ENCODE measurements around the gene SUPT3H.

DNA sequence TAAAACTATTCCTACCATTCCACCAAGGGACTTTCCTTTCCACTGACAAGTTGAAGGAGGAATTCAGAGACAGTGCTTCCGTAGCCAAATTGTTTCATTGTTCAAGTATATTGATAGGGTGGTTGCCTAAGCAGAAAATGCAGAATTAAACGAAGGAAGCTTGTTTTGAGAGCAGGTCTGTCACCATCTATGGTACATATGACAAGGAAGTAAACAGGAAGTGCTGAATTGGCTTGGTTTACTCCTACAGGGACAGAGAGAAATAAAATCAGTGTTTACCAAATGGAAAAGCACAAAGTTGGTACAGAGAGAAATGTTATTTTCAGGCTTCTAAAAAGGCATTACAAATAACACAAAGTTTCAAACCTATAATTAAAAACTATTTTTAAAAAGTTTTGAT is 568.5 kb downstream of the SUPT3H start:
- TF ChIP-seq CTCF (conservative IDR thresholded peaks at IDR 0.05 in 1 of 2, IDR thresholded peaks at IDR 0.05 in 1 of 2; ENCODE audit: extremely low read depth in 1 of 2, insufficient read depth in 1 of 2, low read depth in 1 of 2, low read length in 2 of 2) (no peak), EZH2 (IDR thresholded peaks at IDR 0.05; ENCODE audit: borderline replicate concordance, low read length) (no peak)

All from mammary epithelial cell (primary cell).